GM19193 (cell line): ENCODE data around the gene TMEM135.

Experiments used
- POLR2A ChIP-seq: IDR thresholded peaks from 4 replicates; pipeline ENCODE4 v1.6.1; 2011; ENCODE audit not compliant: insufficient read depth, insufficient read length; ENCODE audit errors: extremely low read depth

TMEM135 gene

DNA sequence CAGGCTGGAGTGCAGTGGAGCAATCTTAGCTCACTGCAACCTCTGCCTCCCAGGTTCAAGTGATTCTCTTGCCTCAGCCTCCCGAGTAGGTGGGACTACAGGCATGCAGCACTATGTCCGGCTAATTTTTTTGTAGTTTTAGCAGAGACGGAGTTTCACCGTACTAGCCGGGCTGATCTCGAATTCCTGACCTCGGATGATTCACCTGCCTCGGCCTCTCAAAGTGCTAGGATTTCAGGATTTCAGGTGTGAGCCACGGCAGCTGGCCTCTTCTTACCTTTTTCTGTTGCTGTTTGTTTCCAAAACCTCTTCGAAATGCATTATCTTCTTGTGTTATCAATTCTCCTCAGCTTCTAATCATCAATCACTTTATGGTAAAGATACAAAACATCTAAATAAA lies 22.1 kb upstream of the TMEM135 start:
- no peak for TF ChIP-seq POLR2A

DNA sequence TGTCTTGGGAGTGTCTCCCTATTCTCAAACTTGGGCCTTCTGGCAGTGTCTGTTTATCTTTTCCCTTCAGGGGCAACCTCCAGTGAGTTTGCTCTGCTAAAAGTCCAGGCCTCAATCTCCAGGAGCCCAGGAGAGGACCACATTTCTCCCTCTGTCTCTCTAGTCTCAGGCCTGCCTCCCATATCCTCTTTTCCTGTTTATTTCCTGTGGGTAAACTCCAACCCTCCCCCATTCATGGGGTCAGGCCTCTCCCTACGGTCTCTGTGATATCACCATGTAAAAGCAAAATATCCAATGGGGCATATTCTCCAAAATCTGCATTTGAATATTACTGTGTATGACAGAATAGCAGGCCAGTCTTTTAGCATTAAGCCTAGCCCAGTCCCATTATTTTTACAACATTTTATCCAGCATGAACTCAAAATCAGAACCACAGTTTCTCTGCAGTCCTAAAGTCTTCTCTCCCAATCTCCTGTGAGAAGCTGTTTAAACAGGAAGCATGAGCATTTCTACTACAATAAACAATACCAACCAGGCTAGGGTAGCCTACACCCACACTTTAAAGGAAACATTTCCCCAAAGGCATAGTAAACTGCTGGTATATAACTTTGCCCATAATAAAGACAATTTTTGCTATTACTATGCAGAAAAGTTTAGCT lies 18.0 kb upstream of the TMEM135 start:
- TF ChIP-seq POLR2A = no peak

DNA sequence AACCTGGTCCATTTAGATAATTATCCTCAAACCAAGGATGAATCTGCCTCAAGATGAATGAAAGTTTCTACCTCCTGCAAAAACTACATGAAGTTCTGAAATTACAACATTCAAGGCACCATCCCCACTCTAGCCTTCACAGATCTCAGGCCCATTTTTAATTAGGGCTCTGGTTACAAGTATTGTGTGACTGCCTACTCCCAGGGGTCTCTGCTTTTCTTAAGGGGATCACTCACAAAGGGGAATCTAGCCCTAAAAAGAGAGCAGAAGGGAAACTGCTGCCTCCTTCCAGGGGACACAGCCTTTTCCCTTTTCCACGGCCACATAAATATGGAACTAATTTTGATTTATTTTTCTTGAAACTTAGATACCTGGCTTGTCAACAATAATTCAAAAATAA lies 17.4 kb upstream of the TMEM135 start:
- no peak for TF ChIP-seq POLR2A

DNA sequence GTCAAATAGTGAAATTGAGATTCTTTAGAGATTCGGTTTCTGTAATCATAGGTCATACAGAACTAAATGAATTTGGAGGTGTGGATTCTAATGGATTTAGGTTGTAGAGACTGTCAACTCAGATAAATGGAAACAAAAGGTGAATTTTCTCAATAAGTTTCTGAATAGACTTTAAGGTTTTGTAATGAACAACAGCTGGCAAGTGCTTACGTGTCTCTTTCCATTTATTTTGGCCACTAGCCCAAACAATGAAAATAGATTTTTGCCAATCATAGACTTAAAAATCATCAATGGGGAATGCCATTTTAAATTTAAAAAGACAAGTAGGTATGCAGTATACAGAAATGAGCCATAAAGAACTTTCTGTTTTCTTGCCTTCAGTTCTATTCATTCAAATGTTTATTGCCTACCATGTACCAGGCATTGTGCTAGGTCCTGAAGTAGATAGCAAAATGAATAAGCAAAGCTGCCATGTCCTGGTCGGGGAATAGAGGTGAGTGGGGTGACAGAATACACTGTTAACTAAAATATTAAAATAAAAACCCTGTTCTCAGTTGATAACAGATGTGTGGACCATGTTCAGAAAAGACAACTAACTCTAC lies 16.9 kb upstream of the TMEM135 start:
- no peak for TF ChIP-seq POLR2A

DNA sequence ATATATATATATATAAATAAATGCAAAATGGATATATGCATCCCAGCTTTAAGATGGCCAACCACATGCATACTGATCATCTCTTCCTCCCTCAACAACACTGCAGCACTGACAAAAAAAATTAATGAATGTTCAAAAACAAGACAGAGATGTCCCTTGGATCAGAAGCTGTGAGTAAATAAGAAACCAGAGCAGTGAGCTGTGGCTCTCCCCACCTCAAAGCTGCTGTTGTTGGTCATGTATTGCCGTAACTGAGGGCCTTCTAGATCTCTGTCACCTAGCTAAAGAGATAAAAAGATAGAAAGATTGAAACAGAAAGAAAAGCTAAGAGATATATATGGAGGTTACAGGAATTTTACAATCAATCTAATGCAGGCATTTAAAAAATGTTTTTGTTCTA lies 15.5 kb upstream of the TMEM135 start:
- TF ChIP-seq POLR2A = no peak

DNA sequence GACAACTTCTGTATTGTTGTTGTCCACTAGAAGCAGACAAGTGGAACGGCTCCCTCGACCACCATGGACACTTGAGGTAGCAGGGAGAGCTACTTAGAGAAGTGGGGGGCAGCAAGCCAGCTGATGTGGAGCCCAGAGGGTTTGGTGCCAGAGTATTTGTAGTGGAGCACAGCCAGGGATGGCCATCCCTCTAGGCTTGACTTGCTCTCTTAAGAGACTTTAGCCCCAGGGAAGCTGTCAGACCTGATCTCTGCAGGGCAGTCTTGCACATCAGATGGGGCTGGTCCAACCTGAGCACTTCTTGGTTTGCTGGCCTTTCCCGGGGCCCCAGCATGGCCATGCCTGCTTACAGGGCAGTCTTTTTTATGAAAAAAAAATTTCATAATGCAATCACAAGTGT lies 15.0 kb upstream of the TMEM135 start:
- TF ChIP-seq POLR2A = no peak

DNA sequence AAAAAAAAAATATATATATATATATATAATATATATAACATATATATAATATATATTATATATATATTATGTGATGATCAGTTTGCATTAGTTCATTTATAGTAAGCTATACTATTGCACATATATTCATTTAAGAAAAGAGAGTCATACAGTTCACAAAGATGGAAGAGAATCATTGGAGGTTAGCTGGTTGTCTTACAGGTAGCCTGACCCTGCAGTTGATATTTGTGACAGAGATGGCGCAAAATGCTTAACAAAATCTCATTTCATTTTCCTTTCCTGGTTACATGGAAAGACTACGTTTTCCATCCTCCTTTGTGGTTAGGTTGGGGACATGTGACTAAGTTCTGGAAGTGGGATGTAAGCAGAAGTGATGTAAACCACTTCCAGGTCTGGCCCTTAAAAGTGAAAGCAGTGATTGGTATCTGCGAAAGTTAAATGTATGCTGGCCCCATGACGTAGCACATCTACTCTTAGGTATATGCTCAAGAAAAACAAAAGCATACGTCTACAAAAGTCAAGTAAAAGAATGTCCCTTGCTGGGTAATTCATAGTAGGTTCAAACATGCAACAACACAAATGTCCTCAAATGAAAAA lies 7.2 kb upstream of the TMEM135 start:
- TF ChIP-seq POLR2A = no peak

DNA sequence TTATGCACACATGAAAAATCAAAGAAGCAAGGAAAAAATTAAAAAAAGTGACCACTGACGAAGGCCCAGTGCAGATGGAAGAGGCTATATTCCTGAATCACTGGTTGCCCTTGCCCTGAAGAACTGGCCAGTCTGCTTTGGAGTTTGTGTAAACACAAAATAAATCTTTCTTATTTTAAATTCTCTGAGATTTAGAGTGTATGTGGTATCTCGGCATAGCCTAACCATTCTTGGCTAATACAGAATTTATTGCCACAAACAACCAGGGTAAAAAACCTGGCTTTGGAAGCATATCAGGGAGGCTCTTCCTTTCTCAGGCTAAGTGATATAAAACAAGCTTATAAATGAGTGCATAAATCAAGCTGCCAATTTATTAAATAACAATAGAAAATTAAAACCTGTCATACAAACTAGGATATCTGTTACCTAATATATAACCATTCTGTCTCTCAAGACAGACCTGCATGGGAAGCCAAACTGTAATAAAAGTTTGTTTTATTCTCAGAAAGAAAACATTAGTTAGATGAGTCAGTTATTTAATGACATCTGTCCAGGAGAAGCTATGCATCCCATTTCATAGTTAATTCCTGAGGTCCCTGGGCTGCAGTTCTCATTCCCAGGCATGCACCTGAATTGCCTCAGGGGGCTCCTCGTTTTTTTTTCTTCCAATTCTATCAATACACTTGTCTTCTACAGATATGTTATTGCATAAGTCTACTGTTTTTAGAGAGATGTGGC lies 6.1 kb upstream of the TMEM135 start:
- TF ChIP-seq POLR2A = no peak

DNA sequence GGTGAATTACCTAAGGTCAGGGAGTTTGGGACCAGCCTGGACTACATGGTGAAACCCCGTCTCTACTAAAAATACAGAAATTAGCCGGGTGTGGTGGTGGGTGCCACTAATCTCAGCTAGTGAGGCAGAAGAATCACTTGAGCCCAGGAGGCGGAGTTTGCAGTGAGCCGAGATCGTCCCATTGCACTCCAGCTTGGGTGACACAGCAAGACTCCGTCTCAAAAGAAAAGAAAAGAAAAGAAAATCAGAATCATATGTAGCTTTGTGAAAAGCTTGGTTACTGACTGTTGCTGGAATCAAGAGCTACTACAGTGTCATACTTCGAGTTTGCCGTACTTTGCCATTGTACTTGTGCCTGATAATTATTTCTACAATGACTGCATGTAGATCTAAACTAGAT lies 4.2 kb upstream of the TMEM135 start:
- no peak for TF ChIP-seq POLR2A

DNA sequence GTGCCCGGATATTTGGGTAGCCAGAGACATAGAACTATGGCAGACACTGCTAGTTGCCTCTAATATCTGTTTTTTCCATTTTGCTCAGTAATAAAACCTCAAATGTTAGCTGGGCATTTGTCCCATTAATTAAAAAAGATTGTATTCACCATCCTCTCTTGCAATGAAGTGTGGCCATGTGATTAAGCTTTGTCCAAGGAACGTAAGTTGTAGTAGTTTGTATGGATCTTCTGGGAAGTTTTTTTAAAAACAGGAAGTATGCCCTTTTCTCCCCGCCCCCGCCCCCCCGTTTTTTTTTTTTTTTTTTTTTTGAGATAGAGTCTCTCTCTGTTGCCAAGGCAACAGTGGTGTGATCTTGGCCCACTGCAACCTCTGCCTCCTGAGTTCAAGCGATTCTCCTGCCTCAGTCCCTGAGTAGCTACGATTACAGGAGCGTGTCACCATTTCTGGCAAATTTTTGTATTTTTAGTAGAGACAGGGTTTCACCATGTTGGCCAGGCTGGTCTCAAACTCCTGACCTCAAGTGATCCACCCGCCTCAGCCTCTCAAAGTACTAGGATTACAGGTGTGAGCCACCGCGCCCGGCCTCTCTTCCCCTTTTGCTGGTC lies 1.7 kb upstream of the TMEM135 start:
- no peak for TF ChIP-seq POLR2A

DNA sequence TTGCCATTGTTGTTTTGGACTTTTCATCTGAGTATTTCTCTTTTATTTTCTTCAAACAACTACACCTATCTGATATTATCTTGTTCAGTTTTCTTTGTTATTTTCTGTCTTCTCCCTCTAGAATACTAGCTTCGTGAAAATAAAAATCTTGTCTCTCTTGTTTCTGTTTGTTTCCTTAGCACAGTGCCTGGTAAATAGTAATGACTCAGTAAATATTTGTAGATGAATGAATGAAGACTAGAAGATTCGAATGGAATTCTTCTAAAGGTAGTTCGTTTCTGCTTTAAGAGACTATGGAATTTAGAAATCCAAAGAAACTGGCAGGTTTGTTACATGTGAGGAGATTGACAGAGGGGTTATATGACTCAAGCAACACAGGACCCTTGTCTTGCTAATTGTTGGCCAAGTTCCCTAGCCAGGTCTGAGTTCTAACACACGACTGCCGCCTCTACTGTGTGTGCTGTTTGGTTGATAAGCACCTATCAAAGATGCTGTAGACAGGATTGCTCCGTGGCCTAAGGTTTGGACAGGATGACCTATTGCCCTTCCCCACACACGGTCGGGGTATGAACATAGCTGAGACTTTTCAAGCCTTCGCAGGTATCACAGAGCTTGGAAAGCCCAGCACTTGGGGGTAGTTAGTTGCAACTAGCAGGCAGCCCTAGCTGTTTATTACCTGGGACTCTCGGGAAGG lies 831 bp upstream of the TMEM135 start:
- TF ChIP-seq POLR2A = no peak

DNA sequence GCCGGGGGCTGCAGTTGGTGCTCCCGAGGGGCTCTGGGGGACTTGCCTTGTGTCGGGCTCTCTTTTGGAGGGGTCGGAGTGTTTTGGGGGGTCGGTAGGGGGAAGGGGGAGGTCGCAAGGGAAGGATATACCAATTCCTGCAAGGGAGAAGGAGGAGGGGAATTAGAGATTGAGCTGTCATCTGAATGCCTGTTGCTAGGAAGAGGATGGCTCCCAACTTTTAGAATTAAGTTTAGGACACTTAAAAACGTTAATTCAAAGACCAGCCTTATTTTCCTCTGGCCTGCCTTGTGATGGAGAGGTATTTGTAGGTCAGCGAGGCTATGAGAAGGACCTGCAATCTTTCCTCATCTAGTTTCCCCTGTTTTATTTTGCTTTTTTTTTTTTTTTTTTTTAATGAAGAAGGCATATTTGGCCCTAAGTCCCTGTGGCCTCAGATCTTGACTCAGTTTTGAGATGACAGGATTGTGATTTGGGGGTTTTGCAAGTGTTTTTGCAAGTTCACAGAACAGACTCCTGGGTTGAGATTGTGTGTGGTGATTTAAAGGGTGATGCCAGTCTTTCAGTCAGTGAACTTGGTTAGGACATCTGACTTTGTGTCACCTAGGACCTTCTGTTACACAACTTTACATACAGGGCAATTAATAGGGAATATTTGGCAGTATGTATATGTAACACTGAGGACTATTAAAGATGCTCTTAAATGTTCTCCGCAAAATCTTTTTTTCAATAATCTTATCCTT lies 672 bp downstream of the TMEM135 start:
- no peak for TF ChIP-seq POLR2A

DNA sequence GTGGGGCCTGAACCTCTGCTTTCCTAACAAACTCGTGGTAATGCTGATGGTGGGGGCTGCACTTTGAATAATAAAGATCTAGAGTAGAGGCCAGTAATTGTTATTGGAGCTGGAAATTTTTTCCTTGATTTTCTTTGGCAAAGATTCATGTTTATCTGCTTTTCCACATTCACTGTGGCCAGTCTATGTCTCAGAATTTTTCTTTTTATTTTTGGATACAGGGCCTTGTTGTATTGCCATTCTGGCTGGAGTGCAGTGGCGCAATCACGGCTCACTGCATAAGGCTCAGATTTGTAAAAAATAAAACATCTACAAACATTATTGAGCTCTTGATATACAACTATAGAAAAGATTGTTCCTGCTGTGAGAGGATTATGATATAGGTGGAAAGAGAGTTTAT lies 1.6 kb downstream of the TMEM135 start:
- TF ChIP-seq POLR2A = no peak

DNA sequence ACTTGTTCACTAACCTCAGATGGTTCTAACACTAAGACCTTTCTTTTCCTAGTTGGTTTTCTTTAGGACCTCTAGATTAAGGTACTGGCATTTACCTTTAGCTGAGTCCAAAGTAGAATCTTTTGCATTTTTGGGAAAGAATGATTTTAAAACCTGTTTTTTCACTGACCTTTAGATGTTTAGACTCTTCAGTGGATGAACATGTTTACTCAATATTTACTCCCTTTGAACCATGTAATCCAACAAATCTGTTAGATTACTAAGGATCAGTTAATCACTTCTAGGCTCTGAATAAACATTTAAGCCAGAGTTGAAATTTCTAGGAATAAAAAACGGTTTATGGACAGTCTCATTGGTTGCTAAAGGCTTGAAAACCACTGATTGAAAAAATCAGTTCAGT lies 6.2 kb downstream of the TMEM135 start:
- no peak for TF ChIP-seq POLR2A

DNA sequence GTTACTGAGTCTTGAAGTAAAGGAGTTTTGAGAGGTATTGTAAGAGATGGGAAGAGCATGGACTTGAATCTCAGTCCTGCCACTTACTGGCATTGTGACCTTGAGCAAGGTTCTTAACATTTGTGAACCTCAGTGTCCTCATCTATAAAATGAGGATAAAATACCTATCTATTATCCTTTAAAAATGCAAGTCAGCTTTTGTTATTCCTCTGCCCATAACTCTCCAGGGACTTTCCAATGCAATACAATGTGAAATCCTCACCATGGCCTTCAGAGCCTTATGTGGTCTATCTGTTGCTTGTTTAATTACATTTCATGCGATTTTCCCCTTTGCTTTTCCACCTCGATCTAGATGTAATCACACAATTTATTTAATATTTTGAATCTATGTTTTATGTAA lies 9.1 kb downstream of the TMEM135 start:
- no peak for TF ChIP-seq POLR2A

DNA sequence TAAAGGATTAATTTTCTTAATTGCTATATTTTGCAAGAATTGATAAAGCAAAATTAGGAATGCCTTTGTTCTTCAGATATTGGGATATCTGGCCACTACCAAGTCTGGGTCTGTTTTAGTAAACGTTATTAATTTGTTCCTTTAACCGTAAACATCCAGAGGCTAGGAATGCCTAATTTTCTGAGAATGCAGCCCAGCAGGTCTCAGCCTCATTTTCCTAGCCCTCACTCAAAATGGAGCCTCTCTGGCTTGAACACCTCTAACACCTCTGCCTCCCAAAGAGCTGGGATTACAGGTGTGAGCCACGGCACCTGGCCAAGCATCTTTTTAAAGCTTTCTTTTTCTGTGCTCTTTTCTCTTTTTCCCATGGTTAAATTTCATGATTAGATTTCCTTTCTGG lies 18.4 kb downstream of the TMEM135 start:
- no peak for TF ChIP-seq POLR2A
